Ishikawa (cell line): ENCODE results near the gene TRAPPC3L.

Source experiments
- CEBPB ChIP-seq: IDR thresholded peaks from 2 replicates; pipeline ENCODE4 v1.6.1; 2012
- CREB1 ChIP-seq: IDR thresholded peaks from 2 replicates; pipeline ENCODE4 v1.6.1; 2012; ENCODE audit warnings: low read depth
- EP300 ChIP-seq: IDR thresholded peaks from 2 replicates; pipeline ENCODE4 v1.6.1; 2012; ENCODE audit warnings: borderline replicate concordance
- FOXM1 ChIP-seq: IDR thresholded peaks from 2 replicates; pipeline ENCODE4 v1.6.1; 2012; ENCODE audit warnings: low read depth, borderline replicate concordance
- NFIC ChIP-seq: IDR thresholded peaks from 2 replicates; pipeline ENCODE4 v1.6.1; 2012
- TAF1 ChIP-seq: IDR thresholded peaks from 2 replicates; pipeline ENCODE4 v1.6.1; 2012; ENCODE audit warnings: low read depth, mild to moderate bottlenecking
- TEAD4 ChIP-seq: IDR thresholded peaks from 2 replicates; pipeline ENCODE4 v1.6.1; 2012
- ZBTB7A ChIP-seq: IDR thresholded peaks from 2 replicates; pipeline ENCODE4 v1.6.1; 2012; ENCODE audit warnings: low read depth
- TF ChIP-seq, protein P1 (sequence below): IDR thresholded peaks from 2 replicates; pipeline ENCODE4 v1.6.1; 2012; ENCODE audit warnings: low read depth, mild to moderate bottlenecking
- TF ChIP-seq, protein P2 (sequence below): IDR thresholded peaks from 2 replicates; pipeline ENCODE4 v1.6.1; 2012

DNA sequence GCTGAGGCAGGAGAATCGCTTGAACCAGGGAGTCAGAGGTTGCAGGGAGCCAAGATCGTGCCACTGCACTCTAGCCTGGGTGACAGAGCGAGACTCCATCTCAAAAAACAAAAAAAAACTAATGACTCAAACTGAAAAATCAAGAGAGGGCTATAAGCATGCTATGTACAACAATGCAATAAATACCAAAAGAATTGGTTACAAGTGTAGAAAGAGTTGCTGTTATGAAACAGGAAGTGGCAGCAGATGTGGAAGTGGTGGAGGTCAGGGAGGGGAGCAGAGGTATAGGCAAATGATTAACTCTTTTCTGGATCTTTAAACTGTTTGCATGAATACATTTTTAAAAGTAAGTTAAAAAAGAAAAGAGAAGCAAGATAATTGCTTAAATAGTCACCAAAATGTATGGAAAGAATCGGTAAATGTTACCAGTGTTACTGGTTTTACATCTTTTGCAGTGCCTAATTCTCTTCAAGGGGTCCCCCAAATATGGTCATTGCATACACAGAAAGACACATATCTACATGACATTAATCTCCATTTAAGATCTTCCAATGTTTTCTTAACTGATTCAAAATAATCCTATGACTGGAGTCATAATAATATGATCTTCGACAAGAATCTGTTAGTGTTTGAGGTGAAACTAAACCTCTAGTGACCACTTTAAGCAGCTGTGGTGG, 69.3 kb downstream of the TRAPPC3L start:
- TF ChIP-seq CEBPB (no peak), CREB1 (no peak), ZBTB7A (no peak), TAF1 (no peak), FOXM1 (no peak), EP300 (no peak), TEAD4 (no peak), NFIC (no peak)
- TF ChIP-seq, protein P1, sequence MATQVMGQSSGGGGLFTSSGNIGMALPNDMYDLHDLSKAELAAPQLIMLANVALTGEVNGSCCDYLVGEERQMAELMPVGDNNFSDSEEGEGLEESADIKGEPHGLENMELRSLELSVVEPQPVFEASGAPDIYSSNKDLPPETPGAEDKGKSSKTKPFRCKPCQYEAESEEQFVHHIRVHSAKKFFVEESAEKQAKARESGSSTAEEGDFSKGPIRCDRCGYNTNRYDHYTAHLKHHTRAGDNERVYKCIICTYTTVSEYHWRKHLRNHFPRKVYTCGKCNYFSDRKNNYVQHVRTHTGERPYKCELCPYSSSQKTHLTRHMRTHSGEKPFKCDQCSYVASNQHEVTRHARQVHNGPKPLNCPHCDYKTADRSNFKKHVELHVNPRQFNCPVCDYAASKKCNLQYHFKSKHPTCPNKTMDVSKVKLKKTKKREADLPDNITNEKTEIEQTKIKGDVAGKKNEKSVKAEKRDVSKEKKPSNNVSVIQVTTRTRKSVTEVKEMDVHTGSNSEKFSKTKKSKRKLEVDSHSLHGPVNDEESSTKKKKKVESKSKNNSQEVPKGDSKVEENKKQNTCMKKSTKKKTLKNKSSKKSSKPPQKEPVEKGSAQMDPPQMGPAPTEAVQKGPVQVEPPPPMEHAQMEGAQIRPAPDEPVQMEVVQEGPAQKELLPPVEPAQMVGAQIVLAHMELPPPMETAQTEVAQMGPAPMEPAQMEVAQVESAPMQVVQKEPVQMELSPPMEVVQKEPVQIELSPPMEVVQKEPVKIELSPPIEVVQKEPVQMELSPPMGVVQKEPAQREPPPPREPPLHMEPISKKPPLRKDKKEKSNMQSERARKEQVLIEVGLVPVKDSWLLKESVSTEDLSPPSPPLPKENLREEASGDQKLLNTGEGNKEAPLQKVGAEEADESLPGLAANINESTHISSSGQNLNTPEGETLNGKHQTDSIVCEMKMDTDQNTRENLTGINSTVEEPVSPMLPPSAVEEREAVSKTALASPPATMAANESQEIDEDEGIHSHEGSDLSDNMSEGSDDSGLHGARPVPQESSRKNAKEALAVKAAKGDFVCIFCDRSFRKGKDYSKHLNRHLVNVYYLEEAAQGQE: no peak
- TF ChIP-seq, protein P2, sequence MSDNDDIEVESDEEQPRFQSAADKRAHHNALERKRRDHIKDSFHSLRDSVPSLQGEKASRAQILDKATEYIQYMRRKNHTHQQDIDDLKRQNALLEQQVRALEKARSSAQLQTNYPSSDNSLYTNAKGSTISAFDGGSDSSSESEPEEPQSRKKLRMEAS: no peak
